SHP77 (cell line): ENCODE measurements around the gene LEAP2.

Experiments
- DNase-seq, 2 experiments: peaks; one replicate each; lab custom pipeline; 2025; lab: John Stamatoyannopoulos, UW

The LEAP2 gene, protein sequence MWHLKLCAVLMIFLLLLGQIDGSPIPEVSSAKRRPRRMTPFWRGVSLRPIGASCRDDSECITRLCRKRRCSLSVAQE

GRCh38 chr5:132873119-132873929 is at the start of gene LEAP2:
TSS of gene LEAP2 (plus strand) at chr5:132873668. CDS start at chr5:132873695, 27 bp downstream.
- DNase-seq: no peak

GRCh38 chr5:132824426-132824825 is 49.0 kb upstream of the LEAP2 start:
- DNase-seq: no peak

DNA sequence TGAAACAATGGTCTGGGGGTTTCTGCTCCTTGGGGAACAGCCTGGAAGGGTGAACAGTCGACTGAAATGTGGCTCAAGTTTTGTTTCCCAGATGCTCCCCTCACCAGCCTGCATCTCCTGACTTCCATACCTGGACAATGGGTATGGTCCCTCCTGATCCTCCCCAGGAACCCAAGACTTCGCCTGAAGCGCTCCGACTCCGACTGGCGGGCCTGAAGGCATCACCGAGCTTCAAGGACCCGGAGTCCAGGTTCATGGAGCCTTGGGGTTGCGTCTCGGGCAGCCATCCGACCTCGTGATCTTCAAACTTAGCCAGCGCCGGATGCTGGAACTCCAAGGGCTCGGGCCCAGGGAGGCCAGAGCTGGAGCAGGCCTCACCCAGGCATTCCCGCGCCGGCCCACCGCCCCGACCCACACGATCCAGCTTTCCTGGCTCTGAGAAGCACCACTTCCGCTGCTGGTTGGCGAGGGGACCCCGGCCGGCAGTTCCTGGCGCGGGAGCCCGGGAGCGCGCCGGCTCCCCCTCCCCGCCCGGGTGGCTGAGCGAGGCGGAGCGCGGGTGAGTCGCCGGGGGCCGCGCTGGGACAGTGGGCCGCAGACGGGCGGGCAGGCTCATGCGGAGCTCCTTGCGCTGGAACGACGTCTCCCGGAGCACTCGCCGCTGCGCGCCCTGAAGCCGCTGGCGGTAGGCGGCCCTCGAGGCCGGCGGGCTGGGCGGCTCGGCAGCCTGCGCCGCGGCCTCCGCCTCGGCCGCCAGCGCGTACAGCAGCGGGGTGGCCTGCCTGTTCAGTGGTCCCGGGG is 48.2 kb upstream of the LEAP2 start:
- DNase-seq: no peak

DNA sequence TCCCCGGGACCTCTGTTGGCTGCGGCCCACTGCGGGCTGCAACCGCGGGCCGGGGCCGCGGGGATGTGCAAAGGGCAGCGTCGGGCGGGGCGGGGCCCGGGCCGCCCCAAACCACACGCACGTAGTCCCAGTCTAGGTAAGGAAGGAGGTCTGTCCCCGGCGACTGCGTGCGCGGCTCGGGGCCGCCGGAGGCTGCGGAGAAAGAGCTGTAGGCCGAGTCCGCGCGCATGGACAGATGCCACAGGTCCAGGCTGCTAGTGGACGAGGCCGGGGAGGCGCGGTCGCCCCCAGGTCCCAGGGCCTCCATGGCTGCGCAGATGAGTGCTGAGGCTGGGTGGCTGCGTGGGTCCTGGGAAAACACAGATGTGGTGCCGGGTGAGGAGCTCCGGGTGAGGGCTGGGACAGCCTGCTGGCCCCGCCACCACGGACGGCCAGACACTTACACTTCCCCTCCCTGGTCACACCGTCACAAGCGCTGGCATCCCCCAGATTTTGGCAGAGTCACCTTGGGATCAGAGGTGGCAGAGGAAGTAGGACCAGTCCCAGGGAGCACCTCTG is 47.6 kb upstream of the LEAP2 start:
- no peak for DNase-seq

- no peak for DNase-seq
Observed at GRCh38 chr5:132826424-132827082, 46.9 kb upstream of the LEAP2 start.

DNA sequence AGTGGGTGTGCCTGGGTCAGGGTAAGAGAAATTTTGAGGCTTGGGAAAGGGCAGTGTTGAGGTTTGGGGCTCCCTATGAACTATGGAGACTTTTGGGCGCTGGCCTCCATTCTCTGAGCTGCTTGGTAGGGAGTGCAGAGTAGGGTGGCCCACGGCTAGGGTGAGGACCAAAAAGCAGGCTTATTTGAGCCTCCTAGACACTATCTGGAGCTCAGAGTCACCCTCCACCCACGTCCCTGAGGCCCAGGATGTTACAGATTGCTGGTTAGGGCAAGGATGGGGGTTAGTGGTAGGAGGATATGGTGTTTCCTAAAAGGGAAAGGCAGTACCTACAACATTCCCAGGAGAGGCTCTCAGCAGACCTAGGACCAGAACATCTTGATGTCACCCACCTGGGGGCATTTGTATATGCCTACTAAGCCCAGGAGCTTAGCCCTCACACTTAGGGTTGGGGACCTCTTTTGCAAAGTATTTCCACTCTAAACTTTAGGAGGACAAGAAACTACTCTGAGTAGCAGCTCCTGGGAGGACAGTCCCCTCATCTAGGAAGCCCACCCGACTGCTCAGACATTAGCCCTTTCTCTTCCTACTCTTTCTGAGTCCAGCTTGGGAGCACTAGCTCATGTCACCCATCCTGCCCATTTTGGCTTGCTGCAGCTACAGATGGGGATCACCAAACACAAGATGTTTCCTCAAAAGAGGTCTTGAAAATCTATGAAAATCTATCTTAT is 45.4 kb upstream of the LEAP2 start:
- DNase-seq: no peak

DNA sequence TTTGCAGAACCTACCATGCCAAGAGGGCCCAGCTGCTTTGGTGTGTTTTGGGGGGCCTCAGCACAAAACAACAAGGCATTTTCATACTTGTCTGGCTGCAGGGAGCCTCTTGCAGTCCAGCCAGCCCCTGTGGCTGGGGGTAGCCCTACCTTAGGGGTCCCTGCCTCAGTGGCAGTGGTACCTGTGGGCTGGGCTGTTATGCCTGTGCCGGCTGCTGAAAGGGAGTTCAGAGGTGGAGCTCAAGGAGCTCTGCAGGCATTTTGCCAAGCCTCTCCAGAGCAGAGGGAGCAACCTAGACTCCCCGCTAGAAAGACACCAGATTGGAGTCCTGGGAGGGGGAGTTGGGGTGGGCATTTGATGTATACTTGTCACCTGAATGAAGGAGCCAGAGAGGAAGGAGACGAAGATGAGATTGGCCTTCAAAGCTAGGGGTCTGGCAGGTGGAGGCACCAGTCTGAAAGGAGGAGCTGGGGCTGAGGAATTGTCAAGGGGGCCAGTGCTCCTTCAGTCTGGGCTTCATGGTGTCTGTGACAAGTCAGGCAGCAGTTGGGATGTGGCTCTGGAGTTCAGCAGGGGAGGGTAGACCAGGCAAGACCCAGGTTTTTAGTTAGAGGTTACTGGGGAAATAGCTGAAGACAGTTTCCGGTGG is 44.5 kb upstream of the LEAP2 start:
- DNase-seq: no peak

- DNase-seq: peak; percentile 32 to 54
Observed at GRCh38 chr5:132829742-132830435, 43.6 kb upstream of the LEAP2 start.

DNA sequence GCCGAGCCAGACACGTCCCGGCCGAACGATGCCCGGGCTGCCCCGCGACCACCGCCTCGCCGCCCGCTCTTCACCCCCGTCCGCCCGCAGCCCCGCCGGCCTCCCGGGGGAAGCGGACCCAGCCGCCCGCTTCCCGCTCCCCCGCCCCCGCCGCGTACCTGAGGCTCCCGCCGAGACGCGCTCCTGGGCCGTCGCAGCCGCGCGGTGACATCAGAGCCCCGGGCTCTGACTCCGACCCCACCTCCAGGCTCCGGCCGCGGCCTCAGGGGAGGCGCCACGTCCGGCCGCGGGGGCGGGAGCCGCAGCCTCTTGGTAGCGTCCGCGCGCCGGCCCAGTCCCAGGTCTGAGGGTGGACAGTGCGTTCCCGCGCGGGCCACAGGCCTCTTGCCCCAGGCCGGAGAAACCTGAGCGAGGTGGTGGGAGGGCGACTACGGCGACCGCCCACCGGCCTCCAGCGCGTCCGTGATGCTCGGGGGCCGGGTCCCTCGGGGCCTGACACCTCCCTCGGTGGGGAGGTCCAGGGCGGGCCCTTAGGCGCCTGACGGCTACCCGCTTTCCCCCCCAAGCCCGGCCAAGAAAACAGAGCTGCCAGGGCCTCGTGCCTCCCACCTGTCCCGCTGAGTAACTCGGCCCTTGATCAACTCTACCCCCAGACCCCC is 42.9 kb upstream of the LEAP2 start, which contains the start of gene SHROOM1:
Gene SHROOM1, minus strand, starts transcription at position 212 of the 659 bp plus-strand sequence. CDS start 4,507 bp downstream, outside the sequence.
- DNase-seq: peak in 1 of 2 experiments; percentile 53

DNA sequence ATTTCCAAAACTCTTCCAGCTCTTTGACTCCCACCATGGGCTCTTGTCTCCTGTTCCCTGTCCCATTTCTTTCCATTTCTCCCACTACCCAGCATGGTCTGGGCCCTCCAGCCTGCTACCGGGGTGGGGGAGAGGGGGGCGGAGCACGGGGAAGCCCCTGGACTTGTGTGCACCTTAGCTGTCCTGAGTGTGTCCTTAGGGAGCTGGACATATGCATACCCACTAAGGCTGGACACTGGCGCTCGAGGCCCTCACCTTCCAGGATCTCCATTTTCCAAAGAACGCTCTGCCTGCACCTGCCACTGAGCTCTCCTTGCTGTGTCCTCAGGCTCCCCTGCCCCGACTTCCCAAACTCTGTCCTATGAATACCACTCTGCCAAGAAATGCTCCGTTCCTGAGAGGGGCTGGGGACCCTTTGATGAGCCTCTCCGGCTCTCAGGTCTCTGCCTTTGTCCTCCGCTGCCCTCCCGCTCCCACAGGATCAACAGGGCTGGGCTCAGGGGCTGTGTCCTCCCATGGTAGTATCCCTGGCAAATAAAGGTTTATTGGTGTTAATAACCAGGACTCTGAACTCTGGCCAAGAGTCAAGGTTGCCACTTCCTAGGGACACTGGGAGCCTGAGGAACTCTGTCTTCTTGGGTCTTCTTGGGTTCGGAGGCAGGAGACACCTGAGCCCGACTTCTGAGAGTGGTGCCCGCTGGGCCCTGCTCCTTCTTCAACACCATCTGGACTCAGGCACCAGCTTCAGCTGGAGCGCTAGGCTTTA is 42.2 kb upstream of the LEAP2 start:
- DNase-seq: no peak

GRCh38 chr5:132832612-132833011 is 40.9 kb upstream of the LEAP2 start:
- DNase-seq: no peak

DNA sequence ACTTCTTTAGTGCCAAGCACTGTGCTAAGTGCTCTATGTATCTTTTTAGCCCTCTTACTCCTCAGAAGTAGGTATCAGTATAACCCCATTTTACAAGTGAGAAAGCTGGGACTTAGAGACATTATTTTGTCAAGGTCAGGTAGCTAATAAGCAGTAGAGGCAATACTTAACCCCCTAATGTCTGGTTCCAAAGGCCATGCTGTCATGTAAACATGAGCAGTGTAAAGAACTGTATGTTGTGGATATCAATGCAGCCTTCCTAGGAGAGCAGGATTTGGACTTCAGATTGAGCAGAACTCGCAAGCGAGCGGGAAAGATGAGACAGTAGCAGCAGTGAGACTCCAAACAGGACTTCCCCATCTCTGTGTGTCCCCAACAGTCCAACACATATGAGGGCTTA is 39.4 kb upstream of the LEAP2 start:
- no peak for DNase-seq

- DNase-seq: no peak
Observed at GRCh38 chr5:132836852-132837251, 36.6 kb upstream of the LEAP2 start.

- DNase-seq: peak in 1 of 2 experiments; percentile 5
Observed at GRCh38 chr5:132837868-132838267, 35.6 kb upstream of the LEAP2 start.

DNA sequence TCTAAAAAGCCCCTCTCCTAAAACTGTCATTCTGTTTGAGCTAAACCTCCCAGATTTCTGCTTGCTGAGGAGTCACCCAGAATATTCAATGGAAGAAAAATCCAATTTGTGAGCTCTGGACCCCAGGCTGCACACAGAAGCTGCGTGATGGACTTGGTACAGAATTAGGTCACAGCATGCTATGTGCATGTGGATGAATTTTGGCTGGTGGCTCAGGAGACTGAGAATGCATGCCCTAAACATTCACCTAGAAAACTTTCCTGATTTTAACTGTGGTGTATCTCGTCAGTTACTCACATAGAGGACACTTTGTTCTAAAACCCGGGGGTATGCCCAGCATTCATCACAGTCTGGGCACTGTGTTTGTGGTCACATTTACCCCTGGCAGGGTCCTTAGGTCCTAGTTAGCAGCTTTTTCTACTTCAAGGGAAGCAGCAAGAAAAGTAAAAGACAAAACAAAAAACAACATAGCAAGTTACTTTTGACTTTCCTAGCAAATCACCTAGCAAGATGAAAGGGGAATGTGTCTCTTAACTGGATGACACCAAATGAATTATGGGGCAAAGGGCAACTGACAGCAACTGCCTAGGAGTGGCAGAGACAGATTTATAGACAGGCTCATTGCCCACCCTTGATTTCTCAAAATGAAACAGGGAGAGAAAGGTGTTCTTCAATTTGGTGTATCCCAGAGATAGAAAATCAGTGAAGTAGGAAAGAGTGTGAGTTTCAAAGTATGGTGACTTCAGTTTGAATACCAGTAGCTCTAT is 34.8 kb upstream of the LEAP2 start:
- DNase-seq: no peak

DNA sequence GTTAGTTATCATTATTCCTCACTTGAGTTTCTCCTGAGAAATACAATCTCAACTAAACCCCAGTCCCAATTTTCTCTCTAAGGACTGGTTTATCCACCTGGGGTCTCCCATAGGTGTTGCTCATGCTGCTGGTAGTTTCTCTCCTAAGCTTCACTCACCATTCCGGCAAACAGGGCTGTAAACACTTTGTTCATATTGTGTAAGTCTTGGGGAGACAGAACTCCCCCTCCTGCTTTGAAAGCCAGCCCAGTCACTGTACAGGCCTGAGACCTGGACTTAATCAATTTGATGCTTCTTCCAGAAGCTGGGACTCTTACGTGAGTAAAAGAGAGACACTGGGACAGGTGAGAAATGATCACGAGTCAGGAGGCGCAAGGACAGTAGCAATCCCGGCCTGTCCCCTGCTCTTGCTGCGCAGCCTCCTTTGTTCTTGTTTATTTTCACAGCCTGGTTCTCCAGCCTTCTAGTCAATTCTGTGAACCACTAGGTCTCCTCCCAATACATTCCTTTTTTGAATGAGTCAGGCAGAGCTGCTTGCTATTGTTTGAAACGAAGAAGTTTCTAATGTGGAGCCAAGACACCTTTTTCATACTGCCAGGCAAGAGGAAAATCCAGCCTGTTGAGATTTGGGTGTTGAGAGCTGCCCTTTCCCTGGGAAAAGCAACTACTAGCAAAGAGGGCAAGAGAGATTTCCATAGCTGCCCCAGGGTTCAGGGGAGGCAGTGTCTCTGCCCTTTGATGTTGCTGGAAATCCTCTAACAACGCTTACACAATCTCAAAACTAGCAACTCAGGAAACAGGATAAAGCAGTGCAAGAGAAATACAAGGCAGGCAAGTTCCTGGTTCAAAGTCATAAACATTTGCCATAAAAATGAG is 33.8 kb upstream of the LEAP2 start:
- DNase-seq: no peak

DNA sequence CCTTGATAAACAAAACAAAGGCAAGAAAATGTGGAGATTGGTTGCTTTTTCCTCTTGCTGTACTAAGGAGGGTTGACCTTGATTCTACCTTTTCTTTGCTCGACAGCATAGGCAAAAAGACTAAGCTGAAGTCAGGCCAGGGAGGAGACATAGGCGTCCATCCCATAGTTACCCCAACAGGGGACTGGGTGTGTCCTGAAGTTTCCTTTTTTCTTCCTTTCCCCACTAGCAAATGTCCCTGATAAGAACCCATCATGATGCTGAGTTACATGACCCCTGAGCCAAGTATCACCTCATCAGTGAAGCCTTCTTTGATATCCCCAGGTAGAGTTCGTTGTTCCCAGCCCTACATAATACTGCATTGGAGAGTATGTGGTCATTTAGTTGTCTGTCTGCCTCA is 33.2 kb upstream of the LEAP2 start:
- no peak for DNase-seq
